Epithelial cell of esophagus (primary cell): ENCODE data around the gene CNBD2.

Experiments
- DNase-seq: peaks from one replicate; pipeline ENCODE4 v3.0.0; 2010; ENCODE audit warnings: low read depth
- H3K4me3 ChIP-seq: 2 replicates; pipeline ENCODE4 v1.5.1; 2011; ENCODE audit warnings: mild to moderate bottlenecking, low read length, control low read depth
- TF ChIP-seq, protein P1 (sequence below): IDR thresholded peaks from 2 replicates; pipeline ENCODE4 v1.5.1; 2011; ENCODE audit warnings: low read depth, mild to moderate bottlenecking, low read length, control low read depth, inconsistent platforms; ENCODE audit not compliant: insufficient read depth; ENCODE audit errors: missing control alignments

Gene CNBD2

GRCh38 chr20:35967979-35968640 is at the start of gene CNBD2:
Gene CNBD2 (plus strand): TSS chr20:35968590. CDS start chr20:35968763, 173 bp downstream.
- TF ChIP-seq, protein P1, sequence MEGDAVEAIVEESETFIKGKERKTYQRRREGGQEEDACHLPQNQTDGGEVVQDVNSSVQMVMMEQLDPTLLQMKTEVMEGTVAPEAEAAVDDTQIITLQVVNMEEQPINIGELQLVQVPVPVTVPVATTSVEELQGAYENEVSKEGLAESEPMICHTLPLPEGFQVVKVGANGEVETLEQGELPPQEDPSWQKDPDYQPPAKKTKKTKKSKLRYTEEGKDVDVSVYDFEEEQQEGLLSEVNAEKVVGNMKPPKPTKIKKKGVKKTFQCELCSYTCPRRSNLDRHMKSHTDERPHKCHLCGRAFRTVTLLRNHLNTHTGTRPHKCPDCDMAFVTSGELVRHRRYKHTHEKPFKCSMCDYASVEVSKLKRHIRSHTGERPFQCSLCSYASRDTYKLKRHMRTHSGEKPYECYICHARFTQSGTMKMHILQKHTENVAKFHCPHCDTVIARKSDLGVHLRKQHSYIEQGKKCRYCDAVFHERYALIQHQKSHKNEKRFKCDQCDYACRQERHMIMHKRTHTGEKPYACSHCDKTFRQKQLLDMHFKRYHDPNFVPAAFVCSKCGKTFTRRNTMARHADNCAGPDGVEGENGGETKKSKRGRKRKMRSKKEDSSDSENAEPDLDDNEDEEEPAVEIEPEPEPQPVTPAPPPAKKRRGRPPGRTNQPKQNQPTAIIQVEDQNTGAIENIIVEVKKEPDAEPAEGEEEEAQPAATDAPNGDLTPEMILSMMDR = no peak
- H3K4me3 ChIP-seq = no peak within 1 kb of the TSS
- DNase-seq = no peak

- no peak overlapping the region for H3K4me3 ChIP-seq
- TF ChIP-seq, protein P1 = no peak
- DNase-seq = no peak
Observed at GRCh38 chr20:35920523-35920922, 47.9 kb upstream of the CNBD2 start.

- peak; percentile 36 for DNase-seq
- no peak overlapping the region for H3K4me3 ChIP-seq
- TF ChIP-seq, protein P1 = no peak
Observed at GRCh38 chr20:35929301-35929700, 39.1 kb upstream of the CNBD2 start.

DNA sequence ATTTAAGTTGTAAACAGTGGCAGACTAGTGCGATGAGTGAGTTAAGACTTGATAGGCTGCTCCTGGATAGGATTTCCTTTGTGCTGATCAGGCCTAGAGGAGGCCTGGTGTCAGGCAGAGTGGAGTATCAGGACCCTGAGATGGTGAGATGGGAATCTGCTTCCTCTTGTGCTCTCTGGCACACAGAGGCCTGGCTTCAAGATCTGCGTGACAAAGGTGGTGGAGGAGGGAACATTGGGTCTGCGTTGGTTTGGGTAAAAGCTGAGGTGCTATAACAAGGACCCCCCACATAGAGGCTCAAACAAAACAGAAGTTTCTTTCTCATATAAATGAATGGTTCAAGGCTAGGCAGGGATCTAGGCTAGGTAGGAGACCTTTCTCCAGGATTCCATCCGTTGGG is 34.3 kb upstream of the CNBD2 start:
- no peak overlapping the region for H3K4me3 ChIP-seq
- DNase-seq = no peak
- TF ChIP-seq, protein P1 = no peak

DNA sequence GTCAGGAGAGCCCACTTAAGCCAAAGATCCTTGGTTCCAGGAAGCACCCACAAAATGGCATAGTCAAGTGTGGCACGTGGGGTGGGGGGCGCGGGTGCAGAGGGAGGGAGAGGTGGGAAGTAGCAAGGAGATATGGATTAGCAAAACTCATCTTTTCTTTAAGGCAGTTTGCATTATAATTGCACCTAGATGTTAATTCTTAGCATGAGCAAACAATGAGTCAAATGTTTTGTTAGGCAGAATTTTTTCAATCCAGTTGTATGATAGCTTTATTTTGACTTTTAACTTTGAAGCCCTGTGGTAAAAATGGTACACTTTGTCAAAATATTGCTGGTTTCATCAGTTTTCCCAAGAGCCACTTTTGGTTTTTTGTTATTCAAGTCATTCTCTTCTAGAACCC is 29.1 kb upstream of the CNBD2 start:
- no peak overlapping the region for H3K4me3 ChIP-seq
- TF ChIP-seq, protein P1 = no peak
- DNase-seq = no peak

DNA sequence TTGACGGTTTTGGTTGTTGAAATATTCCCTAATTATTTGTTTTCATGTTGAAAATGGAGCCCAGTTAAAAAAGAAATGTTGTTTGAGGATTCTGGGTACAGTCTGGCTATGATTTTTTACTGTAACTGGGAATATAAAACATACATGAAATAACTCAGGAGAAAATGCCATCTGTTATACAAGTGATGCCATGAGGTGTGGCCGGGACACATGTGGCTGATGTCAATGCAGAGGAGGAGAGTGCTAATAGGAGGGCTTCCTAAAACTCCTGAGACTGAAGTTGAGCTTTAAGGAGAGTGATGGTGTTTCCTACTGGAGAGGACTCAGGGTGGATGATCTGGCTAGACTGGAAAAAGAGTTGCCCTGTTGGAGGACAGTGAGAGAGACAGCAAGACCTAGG is 26.8 kb upstream of the CNBD2 start:
- no peak overlapping the region for H3K4me3 ChIP-seq
- DNase-seq = no peak
- TF ChIP-seq, protein P1 = no peak

DNA sequence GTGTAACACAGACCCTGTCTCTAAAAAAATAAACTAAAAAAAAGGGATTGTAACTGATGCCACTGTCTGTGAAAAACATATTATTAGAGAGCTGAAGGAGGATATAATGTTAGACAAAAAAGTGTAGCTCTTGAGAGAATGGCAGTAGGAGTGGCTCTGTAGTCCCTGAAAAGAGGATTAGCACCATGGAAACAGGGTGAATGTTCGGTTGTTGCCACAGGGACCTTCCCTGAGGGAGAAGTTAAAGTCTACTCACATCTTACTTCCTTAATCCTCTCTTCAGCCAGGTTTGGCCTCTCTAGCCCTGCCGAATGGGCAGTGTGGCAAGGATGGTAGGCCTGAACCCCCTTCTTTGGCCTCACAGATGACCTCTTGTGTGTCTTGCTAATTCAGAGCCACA is 26.1 kb upstream of the CNBD2 start:
- TF ChIP-seq, protein P1 = no peak
- DNase-seq = no peak
- no peak overlapping the region for H3K4me3 ChIP-seq
